ENCODE measurements around the gene SPATA3.

SPATA3 gene

DNA sequence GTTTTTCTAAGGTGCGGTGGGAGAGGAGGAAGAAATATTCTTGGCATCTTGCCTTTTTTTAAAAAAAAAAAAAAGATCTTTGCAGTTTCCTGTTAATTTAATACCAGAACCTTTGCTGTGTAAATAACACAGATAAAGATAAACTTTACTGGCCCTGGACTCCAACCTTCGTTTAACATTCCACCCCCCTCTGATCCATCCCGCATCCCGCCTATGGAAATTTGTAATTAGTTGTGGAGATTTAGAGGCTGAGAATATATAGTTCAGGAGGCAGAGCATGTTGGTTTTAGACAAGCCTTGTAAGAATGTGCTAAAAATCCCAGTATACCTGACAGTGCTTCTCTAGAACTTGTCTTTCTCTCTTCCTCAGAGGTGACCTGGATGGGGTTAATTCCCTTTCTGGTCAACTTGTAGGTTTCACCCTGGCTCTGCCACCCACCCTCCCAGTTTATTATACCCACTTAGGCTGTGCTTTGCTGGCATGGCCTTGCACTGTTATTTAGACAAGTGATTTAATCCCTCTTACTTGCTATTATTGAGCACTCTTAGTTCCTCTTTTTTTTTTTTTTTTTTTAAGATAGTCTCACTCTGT is 38.5 kb downstream of the SPATA3 start:
- peaks cover 0 to 6% of the 10 kb centered on the region in 2 donors for H3K4me1 ChIP-seq (ENCODE audit: control insufficient read depth in 1 of 2, insufficient read depth in 2 of 2, low read length in 2 of 2)
- H3K4me3 ChIP-seq (ENCODE audit: low read depth in 1 of 2, low read length in 2 of 2): no peak overlapping the region
- H3K27ac ChIP-seq (ENCODE audit: low read length): no peak overlapping the region
- H3K27me3 ChIP-seq (ENCODE audit: low read depth, low read length): peaks cover 7% of the 10 kb centered on the region
- peaks cover 0 to 4% of the 10 kb centered on the region in 2 donors for H3K9me3 ChIP-seq (ENCODE audit: control insufficient read depth in 1 of 2, low read length in 2 of 2)
- no peaks in the 10 kb centered on the region for H3K36me3 ChIP-seq (ENCODE audit: control insufficient read depth in 1 of 2, insufficient read depth in 2 of 2, low read length in 2 of 2)

DNA sequence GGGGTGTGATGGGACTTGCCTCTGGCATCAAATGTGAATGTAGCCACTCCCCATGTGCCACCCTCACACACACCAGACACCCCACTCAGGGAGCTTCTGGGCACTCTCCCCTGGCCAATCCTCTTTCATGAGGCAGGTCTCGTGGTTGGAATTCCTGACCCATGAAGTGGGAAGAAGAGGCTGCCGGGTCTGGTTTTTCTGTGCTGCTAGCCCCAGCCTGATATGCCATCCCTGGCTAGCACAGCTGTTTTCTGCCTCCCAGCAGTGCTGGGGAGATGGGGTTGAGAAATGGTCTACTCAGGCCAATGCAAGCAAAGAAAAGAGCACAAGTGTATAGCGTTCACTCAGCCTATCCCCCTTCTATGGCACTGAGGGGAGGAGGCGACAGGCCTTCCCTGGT is 40.2 kb downstream of the SPATA3 start:
- Histone ChIP-seq H3K27me3 (ENCODE audit: low read depth, low read length) (peaks cover 7% of the 10 kb centered on the region), H3K36me3 (ENCODE audit: control insufficient read depth in 1 of 2, insufficient read depth in 2 of 2, low read length in 2 of 2) (no peaks in the 10 kb centered on the region), H3K9me3 (ENCODE audit: control insufficient read depth in 1 of 2, low read length in 2 of 2) (peaks cover 0 to 3% of the 10 kb centered on the region in 2 donors), H3K27ac (ENCODE audit: low read length) (no peak overlapping the region), H3K4me3 (ENCODE audit: low read depth in 1 of 2, low read length in 2 of 2) (no peak overlapping the region), H3K4me1 (ENCODE audit: control insufficient read depth in 1 of 2, insufficient read depth in 2 of 2, low read length in 2 of 2) (peaks cover 0 to 6% of the 10 kb centered on the region in 2 donors)

DNA sequence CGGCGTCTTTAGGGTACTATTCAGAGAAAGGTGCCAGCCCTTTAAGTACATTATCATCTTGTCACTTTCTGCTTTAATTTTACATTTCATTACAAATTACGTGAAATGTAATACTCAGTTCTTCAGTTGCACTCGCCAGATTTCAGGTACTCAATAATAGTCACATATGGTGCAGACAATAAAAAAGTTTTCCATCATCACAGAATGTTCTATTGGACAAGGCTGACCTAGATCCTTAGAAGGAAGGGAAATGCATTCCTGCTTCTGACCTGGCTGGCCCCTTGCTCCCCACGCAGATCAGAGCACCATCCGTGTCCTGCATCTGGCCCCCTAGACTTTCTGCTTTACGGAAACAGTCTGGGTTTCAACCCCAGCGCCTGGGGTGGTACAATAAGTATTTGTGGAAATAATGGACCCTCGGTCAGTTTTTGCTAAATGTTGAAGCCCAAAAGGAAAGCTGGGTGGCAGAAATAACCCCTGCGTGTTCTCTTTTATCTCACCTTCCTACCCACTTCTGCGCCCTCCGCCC is 40.7 kb downstream of the SPATA3 start:
- H3K9me3 ChIP-seq (ENCODE audit: control insufficient read depth in 1 of 2, low read length in 2 of 2): no peaks in the 10 kb centered on the region
- H3K36me3 ChIP-seq (ENCODE audit: control insufficient read depth in 1 of 2, insufficient read depth in 2 of 2, low read length in 2 of 2): no peaks in the 10 kb centered on the region
- no peak overlapping the region for H3K4me3 ChIP-seq (ENCODE audit: low read depth in 1 of 2, low read length in 2 of 2)
- peaks cover 0 to 6% of the 10 kb centered on the region in 2 donors for H3K4me1 ChIP-seq (ENCODE audit: control insufficient read depth in 1 of 2, insufficient read depth in 2 of 2, low read length in 2 of 2)
- no peak overlapping the region for H3K27ac ChIP-seq (ENCODE audit: low read length)
- H3K27me3 ChIP-seq (ENCODE audit: low read depth, low read length): peaks cover 7% of the 10 kb centered on the region

DNA sequence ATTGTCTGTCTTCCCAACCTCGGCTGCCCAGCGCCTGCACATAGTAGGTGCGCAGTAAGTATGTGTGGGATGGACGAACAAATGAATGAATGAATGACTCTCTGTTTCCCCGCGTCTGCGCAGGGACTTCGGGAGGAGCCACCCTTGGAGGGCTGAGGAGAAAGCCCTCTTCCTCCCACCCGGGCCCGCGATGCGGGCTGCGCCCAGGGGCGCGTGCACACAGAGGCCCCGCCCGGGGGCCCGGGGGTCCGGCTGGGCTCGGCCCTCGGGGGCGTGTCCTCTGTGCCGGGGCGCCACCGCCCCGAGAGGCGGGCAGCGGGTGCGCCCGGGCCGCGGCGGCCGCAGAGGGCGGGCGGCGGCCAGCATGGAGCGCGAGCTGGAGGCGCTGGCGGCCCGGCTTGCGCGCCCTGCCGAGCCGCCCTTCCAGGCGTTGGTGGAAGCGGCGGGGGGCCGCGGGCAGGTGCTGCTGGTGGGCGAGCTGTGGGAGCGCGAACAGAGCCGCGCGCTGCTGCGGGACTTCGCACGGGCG is 41.3 kb downstream of the SPATA3 start, which contains the start of gene C2orf72:
C2orf72 (plus strand) TSS at position 322 of the 529 bp plus-strand sequence; CDS start at position 365, 43 bp downstream.
- H3K27ac ChIP-seq (ENCODE audit: low read length): no peak within 1 kb of the TSS
- H3K9me3 ChIP-seq (ENCODE audit: control insufficient read depth in 1 of 2, low read length in 2 of 2): no peaks in the 10 kb centered on the region
- peaks cover 0 to 6% of the 10 kb centered on the region in 2 donors for H3K4me1 ChIP-seq (ENCODE audit: control insufficient read depth in 1 of 2, insufficient read depth in 2 of 2, low read length in 2 of 2)
- H3K4me3 ChIP-seq (ENCODE audit: low read depth in 1 of 2, low read length in 2 of 2): peak within 1 kb of the TSS; percentile 37 to 46
- peaks cover 7% of the 10 kb centered on the region for H3K27me3 ChIP-seq (ENCODE audit: low read depth, low read length)
- no peaks in the 10 kb centered on the region for H3K36me3 ChIP-seq (ENCODE audit: control insufficient read depth in 1 of 2, insufficient read depth in 2 of 2, low read length in 2 of 2)

DNA sequence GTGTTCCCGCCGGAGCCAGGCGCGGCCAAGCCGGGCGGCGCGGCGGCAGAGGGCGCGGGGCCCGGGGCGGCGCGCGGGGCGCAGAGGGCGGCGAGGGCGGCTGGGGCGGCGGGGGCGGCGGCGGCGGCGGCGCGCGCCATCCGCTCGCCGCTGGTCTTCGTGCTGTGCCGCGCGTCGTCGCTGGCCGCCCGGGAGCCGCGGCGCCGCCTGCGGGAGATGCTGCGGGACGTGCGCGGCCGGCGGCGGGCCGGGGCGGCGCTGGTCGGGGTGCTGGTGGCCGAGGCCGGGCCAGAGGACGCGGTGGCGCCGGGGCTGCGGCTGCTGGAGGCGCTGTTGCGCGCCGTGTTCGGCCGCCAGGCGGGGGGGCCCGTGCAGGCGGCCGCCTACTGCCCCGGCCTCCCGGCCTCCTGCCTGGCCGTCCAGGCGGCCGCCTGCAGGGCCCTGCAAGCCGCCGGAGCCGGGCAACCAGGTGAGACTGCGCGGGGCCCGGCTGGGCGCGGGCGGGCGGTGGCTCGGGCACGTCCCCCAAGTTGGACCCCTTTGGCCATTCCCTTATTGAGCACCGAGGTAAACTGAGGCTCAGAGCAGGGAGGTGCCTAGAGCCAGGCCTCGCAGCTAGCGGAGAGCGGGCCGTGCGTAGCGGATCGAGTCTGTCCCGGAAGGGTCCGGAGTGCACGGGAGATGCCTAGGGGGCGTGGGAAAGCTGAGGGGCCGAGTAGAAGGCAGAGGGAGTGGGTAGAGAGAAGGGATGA is 42.0 kb downstream of the SPATA3 start:
- Histone ChIP-seq H3K27ac (ENCODE audit: low read length) (no peak overlapping the region), H3K27me3 (ENCODE audit: low read depth, low read length) (peaks cover 7% of the 10 kb centered on the region)

DNA sequence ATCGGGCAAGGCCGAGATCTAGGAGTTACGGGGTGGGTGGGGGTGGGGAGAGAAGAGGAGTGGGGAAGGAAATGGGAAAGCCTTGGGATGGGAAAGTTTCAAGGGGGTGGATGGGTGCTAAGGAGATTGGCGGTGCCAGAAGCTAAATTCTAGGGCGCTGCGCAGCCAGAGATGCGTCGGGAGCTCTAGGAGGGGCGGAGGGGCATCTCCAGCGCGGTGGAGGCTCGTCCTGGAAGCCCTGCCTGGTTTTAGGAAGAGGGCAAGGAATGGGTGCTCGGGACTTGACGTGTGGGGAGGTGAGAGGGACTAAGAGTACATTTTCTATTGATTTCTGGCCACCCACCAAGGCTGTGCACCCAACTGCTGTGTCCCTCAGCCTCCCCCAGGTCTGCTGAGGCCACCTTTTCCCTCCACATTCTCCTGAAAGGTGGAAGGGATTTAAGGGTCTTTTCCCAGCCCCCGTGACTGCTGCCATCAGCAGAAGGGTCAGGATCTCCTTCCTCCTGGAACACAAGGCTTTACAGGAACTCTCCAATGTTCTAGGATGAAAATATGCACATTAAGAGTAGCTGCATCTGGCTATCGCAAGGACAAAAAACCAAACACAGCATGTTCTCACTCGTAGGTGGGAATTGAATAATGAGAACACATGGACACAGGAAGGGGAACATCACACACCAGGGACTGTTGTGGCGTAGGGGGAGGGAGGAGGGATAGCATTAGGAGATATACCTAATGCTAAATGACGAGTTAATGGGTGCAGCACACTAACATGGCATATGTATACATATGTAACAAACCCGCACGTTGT is 42.8 kb downstream of the SPATA3 start:
- H3K27me3 ChIP-seq (ENCODE audit: low read depth, low read length): peaks cover 7% of the 10 kb centered on the region
- H3K4me3 ChIP-seq (ENCODE audit: low read depth in 1 of 2, low read length in 2 of 2): peak overlapping the region; percentile 37 to 46
- peaks cover 0 to 6% of the 10 kb centered on the region in 2 donors for H3K4me1 ChIP-seq (ENCODE audit: control insufficient read depth in 1 of 2, insufficient read depth in 2 of 2, low read length in 2 of 2)
- no peaks in the 10 kb centered on the region for H3K9me3 ChIP-seq (ENCODE audit: control insufficient read depth in 1 of 2, low read length in 2 of 2)
- no peak overlapping the region for H3K27ac ChIP-seq (ENCODE audit: low read length)
- H3K36me3 ChIP-seq (ENCODE audit: control insufficient read depth in 1 of 2, insufficient read depth in 2 of 2, low read length in 2 of 2): no peaks in the 10 kb centered on the region

More for the DNA sequence above, 42.0 kb downstream of the SPATA3 start:
- Histone ChIP-seq H3K9me3 (ENCODE audit: control insufficient read depth in 1 of 2, low read length in 2 of 2) (no peaks in the 10 kb centered on the region), H3K4me1 (ENCODE audit: control insufficient read depth in 1 of 2, insufficient read depth in 2 of 2, low read length in 2 of 2) (peaks cover 0 to 6% of the 10 kb centered on the region in 2 donors), H3K36me3 (ENCODE audit: control insufficient read depth in 1 of 2, insufficient read depth in 2 of 2, low read length in 2 of 2) (no peaks in the 10 kb centered on the region), H3K4me3 (ENCODE audit: low read depth in 1 of 2, low read length in 2 of 2) (peak overlapping the region; percentile 37 to 46)

DNA sequence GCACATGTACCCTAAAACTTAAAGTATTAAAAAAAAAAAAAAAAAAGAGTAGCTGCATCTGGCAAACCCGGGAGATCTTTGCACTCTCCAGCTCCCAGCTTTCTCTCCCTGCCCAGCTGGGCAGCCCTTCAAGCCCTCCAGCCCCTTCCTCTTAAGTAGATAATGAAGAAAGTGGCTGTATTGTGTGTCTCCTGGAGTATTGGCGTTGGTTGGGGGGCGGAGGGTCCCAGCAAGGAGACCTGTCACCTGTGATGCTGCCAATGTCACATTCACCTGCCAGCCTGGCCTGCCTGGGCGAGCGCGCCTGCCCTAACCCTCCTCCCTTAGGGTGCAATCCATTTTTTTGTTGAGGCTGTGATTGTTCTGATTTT is 43.4 kb downstream of the SPATA3 start:
- H3K4me3 ChIP-seq (ENCODE audit: low read depth in 1 of 2, low read length in 2 of 2): no peak overlapping the region
- peaks cover 7% of the 10 kb centered on the region for H3K27me3 ChIP-seq (ENCODE audit: low read depth, low read length)
- no peaks in the 10 kb centered on the region for H3K36me3 ChIP-seq (ENCODE audit: control insufficient read depth in 1 of 2, insufficient read depth in 2 of 2, low read length in 2 of 2)
- H3K27ac ChIP-seq (ENCODE audit: low read length): no peak overlapping the region
- H3K9me3 ChIP-seq (ENCODE audit: control insufficient read depth in 1 of 2, low read length in 2 of 2): no peaks in the 10 kb centered on the region
- peaks cover 0 to 6% of the 10 kb centered on the region in 2 donors for H3K4me1 ChIP-seq (ENCODE audit: control insufficient read depth in 1 of 2, insufficient read depth in 2 of 2, low read length in 2 of 2)

DNA sequence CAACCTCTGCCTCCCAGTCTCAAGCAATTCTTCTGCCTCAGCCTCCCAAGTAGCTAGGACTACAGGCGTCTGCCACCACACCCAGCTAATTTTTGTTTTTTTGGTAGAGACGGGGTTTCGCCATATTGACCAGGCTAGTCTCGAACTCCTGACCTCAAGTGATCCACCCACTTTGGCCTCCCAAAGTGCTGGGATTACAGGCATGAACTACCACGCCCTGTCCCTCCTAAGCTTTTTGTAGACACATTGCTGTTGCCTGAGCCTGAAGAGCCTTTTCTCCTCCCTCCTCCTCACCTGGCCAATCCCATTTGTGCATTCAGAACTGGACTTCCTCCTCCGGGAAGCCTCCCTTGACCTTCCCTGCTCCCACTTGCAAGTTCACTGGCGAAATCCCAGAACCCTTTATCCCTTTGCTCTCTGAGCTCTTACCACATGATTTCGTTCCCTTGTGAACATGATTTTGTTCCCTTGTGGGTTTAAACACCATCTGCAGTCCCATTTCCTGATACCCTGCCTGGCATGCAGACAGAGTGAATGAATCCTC is 44.0 kb downstream of the SPATA3 start:
- H3K9me3 ChIP-seq (ENCODE audit: control insufficient read depth in 1 of 2, low read length in 2 of 2): no peaks in the 10 kb centered on the region
- no peak overlapping the region for H3K4me3 ChIP-seq (ENCODE audit: low read depth in 1 of 2, low read length in 2 of 2)
- H3K4me1 ChIP-seq (ENCODE audit: control insufficient read depth in 1 of 2, insufficient read depth in 2 of 2, low read length in 2 of 2): peaks cover 0 to 6% of the 10 kb centered on the region in 2 donors
- H3K27ac ChIP-seq (ENCODE audit: low read length): no peak overlapping the region
- peaks cover 7% of the 10 kb centered on the region for H3K27me3 ChIP-seq (ENCODE audit: low read depth, low read length)
- H3K36me3 ChIP-seq (ENCODE audit: control insufficient read depth in 1 of 2, insufficient read depth in 2 of 2, low read length in 2 of 2): no peaks in the 10 kb centered on the region

DNA sequence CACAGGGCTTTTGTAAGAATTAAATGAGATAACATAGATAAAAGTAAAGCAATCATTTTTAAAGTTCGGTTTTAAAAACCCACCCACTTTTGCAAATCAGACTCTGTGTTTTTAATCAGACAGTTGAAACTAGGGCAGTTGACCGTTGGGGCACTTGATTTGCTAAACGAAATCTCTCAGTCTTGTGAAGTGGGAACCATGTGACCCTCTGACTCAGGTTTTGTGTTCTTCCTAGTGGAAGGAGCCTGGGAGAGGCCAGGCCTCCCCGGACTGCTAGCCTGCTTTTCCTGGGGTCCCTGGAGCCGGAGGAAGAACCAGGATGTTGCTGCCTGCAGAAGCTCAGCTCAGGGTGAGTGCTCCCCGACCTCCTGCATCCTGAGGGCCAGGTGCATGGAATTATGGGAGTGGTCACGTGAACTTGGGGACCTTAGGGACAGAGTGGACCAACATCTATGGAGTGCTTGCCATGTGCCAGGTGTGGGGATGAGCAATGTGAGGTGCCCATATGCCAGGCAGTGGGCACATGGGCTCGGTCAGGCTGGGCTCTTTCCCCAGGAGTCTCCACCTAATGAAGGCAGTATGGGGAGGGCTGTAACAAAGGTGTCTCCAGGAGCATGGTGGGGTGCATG is 45.3 kb downstream of the SPATA3 start:
- no peak overlapping the region for H3K4me3 ChIP-seq (ENCODE audit: low read depth in 1 of 2, low read length in 2 of 2)
- H3K36me3 ChIP-seq (ENCODE audit: control insufficient read depth in 1 of 2, insufficient read depth in 2 of 2, low read length in 2 of 2): no peaks in the 10 kb centered on the region
- H3K27ac ChIP-seq (ENCODE audit: low read length): no peak overlapping the region
- H3K9me3 ChIP-seq (ENCODE audit: control insufficient read depth in 1 of 2, low read length in 2 of 2): no peaks in the 10 kb centered on the region
- H3K4me1 ChIP-seq (ENCODE audit: control insufficient read depth in 1 of 2, insufficient read depth in 2 of 2, low read length in 2 of 2): peaks cover 0 to 6% of the 10 kb centered on the region in 2 donors
- peaks cover 3% of the 10 kb centered on the region for H3K27me3 ChIP-seq (ENCODE audit: low read depth, low read length)

DNA sequence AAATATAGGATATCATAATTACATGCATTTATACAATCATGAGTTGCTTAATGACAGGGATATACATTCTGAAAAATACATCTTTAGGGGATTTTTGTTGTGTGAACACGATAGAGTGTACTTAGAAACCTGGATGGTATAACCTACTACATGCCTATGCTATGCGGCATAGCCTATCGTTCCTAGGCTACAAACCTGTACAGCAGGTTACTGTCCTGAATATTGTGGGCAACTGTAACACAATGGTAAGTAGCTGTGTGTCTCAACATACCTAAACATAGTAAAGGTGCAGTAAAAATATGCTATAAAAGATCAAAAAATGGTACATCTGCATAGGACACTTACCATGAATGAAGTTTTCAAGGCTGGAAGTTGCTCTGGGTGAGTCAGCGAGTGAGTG is 47.9 kb downstream of the SPATA3 start:
- H3K27ac ChIP-seq (ENCODE audit: low read length): no peak overlapping the region
- no peaks in the 10 kb centered on the region for H3K27me3 ChIP-seq (ENCODE audit: low read depth, low read length)
- no peaks in the 10 kb centered on the region for H3K4me1 ChIP-seq (ENCODE audit: control insufficient read depth in 1 of 2, insufficient read depth in 2 of 2, low read length in 2 of 2)
- no peaks in the 10 kb centered on the region for H3K36me3 ChIP-seq (ENCODE audit: control insufficient read depth in 1 of 2, insufficient read depth in 2 of 2, low read length in 2 of 2)
- H3K4me3 ChIP-seq (ENCODE audit: low read depth in 1 of 2, low read length in 2 of 2): no peak overlapping the region
- no peaks in the 10 kb centered on the region for H3K9me3 ChIP-seq (ENCODE audit: control insufficient read depth in 1 of 2, low read length in 2 of 2)
